ENCODE results near the gene PLG. TPM values are rescaled to one million over a fixed set of nuclear protein-coding genes. Genes with fewer than 3 reads are reported as not detected.
"Not testable (repeated sequence)": the region's sequence is repeated elsewhere in the genome, so short reads cannot be mapped to it uniquely, and the experiment has no call there.

PLG gene
- total RNA-seq, 2 donors from 2014 or later, result 0.41 to 0.49 TPM

- H3K27ac Mint-ChIP-seq; H3K9me3 Mint-ChIP-seq; H3K27me3 Mint-ChIP-seq (ENCODE audit: low read depth); DNase-seq; ATAC-seq (replicated peaks in 1 of 2); H3K36me3 Mint-ChIP-seq (ENCODE audit: insufficient read depth in 2 of 2); H3K4me1 Mint-ChIP-seq (ENCODE audit: low read depth); H3K4me3 Mint-ChIP-seq: not testable (repeated sequence)
Observed at GRCh38 chr6:160685101-160685761, 16.8 kb upstream of the PLG start.

DNA sequence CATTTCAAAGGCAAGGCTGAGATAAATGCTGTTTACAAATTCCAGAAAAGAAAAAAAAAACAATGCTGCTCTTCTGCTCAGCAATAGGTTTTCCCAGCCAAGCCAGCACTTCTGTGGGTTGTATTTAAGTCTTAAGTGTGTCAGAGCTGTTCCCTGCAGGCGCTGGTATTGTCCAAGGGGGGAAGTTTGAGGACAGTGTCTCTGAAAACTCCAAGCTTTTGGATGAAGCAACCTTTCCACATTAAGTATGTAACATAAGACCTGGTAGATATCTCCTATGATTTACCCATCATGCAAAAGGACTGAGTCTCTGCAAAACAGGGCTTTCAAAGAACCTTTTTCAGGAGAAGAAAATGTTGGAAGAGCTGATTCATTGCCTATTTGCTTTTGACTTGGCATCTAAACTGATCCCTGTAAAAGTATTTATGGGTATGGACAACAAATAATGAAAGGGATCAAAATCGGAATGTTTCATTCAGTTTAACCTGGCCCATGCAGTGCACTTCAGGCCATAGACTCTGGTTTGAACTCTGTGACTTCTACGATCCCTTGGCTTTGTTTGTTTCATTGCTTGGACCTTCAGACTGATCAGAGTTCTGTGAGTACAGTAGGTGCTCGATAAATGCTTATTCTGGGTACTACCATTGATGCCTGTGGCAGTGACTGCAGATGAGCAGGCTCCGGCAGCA is 16.1 kb upstream of the PLG start:
- Mint-ChIP-seq H3K27ac (no peak overlapping the region), H3K4me1 (ENCODE audit: low read depth) (no peaks in the 10 kb centered on the region), H3K36me3 (ENCODE audit: insufficient read depth in 2 of 2) (no peaks in the 10 kb centered on the region), H3K9me3 (no peaks in the 10 kb centered on the region), H3K27me3 (ENCODE audit: low read depth) (no peaks in the 10 kb centered on the region), H3K4me3 (no peak overlapping the region)
- DNase-seq (no peak), ATAC-seq (replicated peaks in 1 of 2) (no peak)

DNA sequence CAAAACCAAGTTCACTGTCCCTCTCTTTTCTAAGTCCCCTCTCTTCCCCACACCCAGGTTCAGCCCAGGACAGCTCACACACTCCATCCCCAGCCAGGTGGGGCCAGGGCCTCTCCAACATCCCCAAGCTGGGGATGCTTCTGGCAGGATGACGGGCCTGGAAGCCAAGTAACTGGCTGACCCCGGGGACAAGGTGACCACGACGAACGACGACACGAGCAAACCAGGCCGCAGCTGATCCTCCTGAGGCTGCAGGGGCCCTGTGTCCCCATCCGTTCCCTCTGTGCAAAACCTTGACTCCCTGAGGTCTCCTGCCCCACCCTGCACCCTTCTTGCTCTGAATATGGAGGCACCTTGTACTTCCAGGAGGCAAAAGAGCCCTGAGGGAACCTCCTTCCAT is 11.6 kb upstream of the PLG start:
- DNase-seq (no peak), ATAC-seq (replicated peaks in 1 of 2) (no peak)
- Mint-ChIP-seq H3K27me3 (ENCODE audit: low read depth) (no peaks in the 10 kb centered on the region), H3K9me3 (peaks cover 0 to 3% of the 10 kb centered on the region in 2 donors), H3K4me1 (ENCODE audit: low read depth) (no peaks in the 10 kb centered on the region), H3K4me3 (no peak overlapping the region), H3K27ac (no peak overlapping the region), H3K36me3 (ENCODE audit: insufficient read depth in 2 of 2) (no peaks in the 10 kb centered on the region)

DNA sequence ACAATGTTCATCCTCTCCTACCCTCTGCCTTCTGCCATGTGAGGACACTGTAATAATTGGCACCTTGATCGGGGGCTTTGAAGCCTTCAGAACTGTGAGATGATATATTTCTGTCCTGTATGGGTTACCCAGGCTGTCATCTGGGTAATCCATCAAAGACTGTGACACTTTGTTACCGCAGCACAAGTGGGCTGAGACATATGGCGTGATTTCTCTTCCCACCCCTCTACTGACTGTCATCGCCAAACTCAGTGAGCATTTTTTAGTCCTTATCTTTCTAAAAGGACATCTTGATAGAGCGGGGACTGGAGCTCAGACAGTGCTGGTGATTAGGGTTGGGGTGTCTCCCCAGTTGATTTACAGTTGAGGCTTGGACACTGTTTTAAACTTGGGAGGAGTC is 10.4 kb upstream of the PLG start:
- Mint-ChIP-seq H3K27me3 (ENCODE audit: low read depth) (no peaks in the 10 kb centered on the region), H3K4me1 (ENCODE audit: low read depth) (no peaks in the 10 kb centered on the region), H3K4me3 (no peak overlapping the region), H3K9me3 (peaks cover 0 to 3% of the 10 kb centered on the region in 2 donors), H3K27ac (no peak overlapping the region), H3K36me3 (ENCODE audit: insufficient read depth in 2 of 2) (no peaks in the 10 kb centered on the region)
- DNase-seq, result no peak
- no peak for ATAC-seq (replicated peaks in 1 of 2)

GRCh38 chr6:160692369-160692959 is 9.6 kb upstream of the PLG start:
- Mint-ChIP-seq H3K36me3 (ENCODE audit: insufficient read depth in 2 of 2) (no peaks in the 10 kb centered on the region), H3K27me3 (ENCODE audit: low read depth) (no peaks in the 10 kb centered on the region), H3K9me3 (peaks cover 0 to 3% of the 10 kb centered on the region in 2 donors), H3K4me1 (ENCODE audit: low read depth) (no peaks in the 10 kb centered on the region), H3K27ac (no peak overlapping the region), H3K4me3 (no peak overlapping the region)
- no peak for DNase-seq
- ATAC-seq (replicated peaks in 1 of 2), result no peak

GRCh38 chr6:160695025-160695424 is 7.0 kb upstream of the PLG start:
- H3K36me3 Mint-ChIP-seq (ENCODE audit: insufficient read depth in 2 of 2); H3K9me3 Mint-ChIP-seq; DNase-seq; H3K4me3 Mint-ChIP-seq; H3K27ac Mint-ChIP-seq; H3K4me1 Mint-ChIP-seq (ENCODE audit: low read depth); H3K27me3 Mint-ChIP-seq (ENCODE audit: low read depth); ATAC-seq (replicated peaks in 1 of 2): not testable (repeated sequence)

- H3K9me3 Mint-ChIP-seq; DNase-seq; H3K27me3 Mint-ChIP-seq (ENCODE audit: low read depth); H3K4me1 Mint-ChIP-seq (ENCODE audit: low read depth); ATAC-seq (replicated peaks in 1 of 2); H3K27ac Mint-ChIP-seq; H3K4me3 Mint-ChIP-seq; H3K36me3 Mint-ChIP-seq (ENCODE audit: insufficient read depth in 2 of 2): not testable (repeated sequence)
Observed at GRCh38 chr6:160695622-160696021, 6.4 kb upstream of the PLG start.

DNA sequence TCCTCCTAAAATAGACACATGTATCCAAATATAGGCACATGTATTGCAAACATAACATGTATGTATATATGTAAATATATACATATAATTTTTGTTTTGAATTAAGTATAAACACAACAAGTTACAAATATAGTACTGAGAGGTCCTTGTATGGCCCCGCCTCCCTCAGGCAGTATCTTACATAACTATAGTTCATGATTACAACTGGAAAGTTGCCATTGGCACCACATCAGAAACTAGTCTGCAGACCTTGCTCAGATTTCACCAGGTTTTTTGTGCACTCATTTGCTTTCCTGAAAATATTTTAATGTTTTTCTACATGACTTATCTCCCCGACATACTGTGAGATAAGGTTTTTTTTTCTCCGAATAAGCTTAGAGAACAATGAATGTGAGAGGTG is 5.2 kb upstream of the PLG start:
- H3K9me3 Mint-ChIP-seq; H3K4me1 Mint-ChIP-seq (ENCODE audit: low read depth); H3K27me3 Mint-ChIP-seq (ENCODE audit: low read depth); H3K4me3 Mint-ChIP-seq; DNase-seq; ATAC-seq (replicated peaks in 1 of 2); H3K36me3 Mint-ChIP-seq (ENCODE audit: insufficient read depth in 2 of 2); H3K27ac Mint-ChIP-seq: not testable (repeated sequence)

- no peaks in the 10 kb centered on the region for H3K27me3 Mint-ChIP-seq (ENCODE audit: low read depth)
- ATAC-seq (replicated peaks in 1 of 2), result no peak
Observed at GRCh38 chr6:160697826-160698225, 4.2 kb upstream of the PLG start.

DNA sequence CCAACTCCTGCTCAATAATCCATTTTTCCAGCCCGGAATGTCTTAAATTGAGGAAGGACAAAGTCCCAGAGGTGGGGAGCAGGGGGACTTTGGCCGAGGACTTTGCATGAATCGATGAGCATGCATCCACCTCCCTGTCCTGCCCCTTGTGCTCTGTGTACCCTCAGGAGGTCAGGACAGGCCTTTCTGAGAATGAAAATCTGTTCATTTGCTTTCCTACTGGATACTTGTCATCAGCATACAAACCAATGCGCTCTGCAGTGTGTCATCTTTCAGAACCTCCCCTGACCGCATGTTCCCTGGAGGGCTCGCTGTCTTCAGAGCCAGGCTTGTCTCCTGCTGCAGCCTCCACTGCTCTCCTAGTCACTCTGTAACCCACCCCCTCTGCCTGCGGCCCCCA is 2.6 kb downstream of the PLG start:
- H3K9me3 Mint-ChIP-seq; H3K4me1 Mint-ChIP-seq (ENCODE audit: low read depth); DNase-seq; H3K27ac Mint-ChIP-seq; ATAC-seq (replicated peaks in 1 of 2); H3K27me3 Mint-ChIP-seq (ENCODE audit: low read depth); H3K36me3 Mint-ChIP-seq (ENCODE audit: insufficient read depth in 2 of 2); H3K4me3 Mint-ChIP-seq: not testable (repeated sequence)

More at GRCh38 chr6:160697826-160698225, 4.2 kb upstream of the PLG start:
- H3K27ac Mint-ChIP-seq, result no peak overlapping the region
- H3K9me3 Mint-ChIP-seq, result peaks cover 0 to 3% of the 10 kb centered on the region in 2 donors
- no peak for DNase-seq
- no peaks in the 10 kb centered on the region for H3K4me1 Mint-ChIP-seq (ENCODE audit: low read depth)
- H3K36me3 Mint-ChIP-seq (ENCODE audit: insufficient read depth in 2 of 2), result no peaks in the 10 kb centered on the region
- no peak overlapping the region for H3K4me3 Mint-ChIP-seq

DNA sequence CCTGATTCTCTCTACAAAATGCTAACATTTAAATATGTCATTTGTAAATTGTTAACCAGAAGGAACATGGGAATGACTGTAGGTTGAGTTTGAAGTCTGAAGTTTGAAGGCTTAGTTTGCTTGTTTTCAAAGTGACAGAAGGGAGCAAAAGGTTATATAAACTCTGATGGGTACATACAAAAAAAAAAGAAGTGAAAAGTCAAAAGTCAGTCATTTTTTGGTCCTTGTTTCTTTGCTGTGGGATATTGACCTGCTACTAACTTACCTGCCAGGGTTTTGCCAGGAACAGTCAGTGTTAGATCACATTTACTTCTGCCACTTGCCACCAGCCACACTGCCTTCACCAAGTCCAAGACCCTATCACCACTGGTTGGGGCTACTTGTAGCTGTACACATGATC is 6.9 kb downstream of the PLG start:
- not testable (repeated sequence) for ATAC-seq (replicated peaks in 1 of 2); H3K4me3 Mint-ChIP-seq; DNase-seq; H3K36me3 Mint-ChIP-seq (ENCODE audit: insufficient read depth in 2 of 2); H3K27ac Mint-ChIP-seq; H3K4me1 Mint-ChIP-seq (ENCODE audit: low read depth); H3K9me3 Mint-ChIP-seq; H3K27me3 Mint-ChIP-seq (ENCODE audit: low read depth)

- no peak for ATAC-seq (replicated peaks in 1 of 2)
- Mint-ChIP-seq H3K4me1 (ENCODE audit: low read depth) (no peaks in the 10 kb centered on the region), H3K9me3 (no peaks in the 10 kb centered on the region), H3K27me3 (ENCODE audit: low read depth) (peaks cover 7% of the 10 kb centered on the region), H3K27ac (no peak overlapping the region), H3K36me3 (ENCODE audit: insufficient read depth in 2 of 2) (no peaks in the 10 kb centered on the region), H3K4me3 (no peak overlapping the region)
- no peak for DNase-seq
Observed at GRCh38 chr6:160714731-160715316, 12.8 kb downstream of the PLG start.

- DNase-seq, result no peak
- no peak overlapping the region for H3K4me3 Mint-ChIP-seq
- H3K27ac Mint-ChIP-seq, result no peak overlapping the region
- ATAC-seq (replicated peaks in 1 of 2), result no peak
- no peaks in the 10 kb centered on the region for H3K4me1 Mint-ChIP-seq (ENCODE audit: low read depth)
- no peaks in the 10 kb centered on the region for H3K9me3 Mint-ChIP-seq
- H3K36me3 Mint-ChIP-seq (ENCODE audit: insufficient read depth in 2 of 2), result no peaks in the 10 kb centered on the region
- H3K27me3 Mint-ChIP-seq (ENCODE audit: low read depth), result peaks cover 20% of the 10 kb centered on the region
Observed at GRCh38 chr6:160730911-160731310, 28.9 kb downstream of the PLG start.
